GM18873 (cell line): ENCODE measurements around the gene FLOT1.

Experiments used
- ATAC-seq: cut with Tn5 transposase; IDR thresholded peaks from one replicate; pipeline ENCODE4 v1.9.1; 2021; ENCODE audit warnings: mild to moderate bottlenecking, moderate library complexity, moderate number of reproducible peaks; ENCODE audit not compliant: unreplicated experiment, low FRiP score

Gene FLOT1

DNA sequence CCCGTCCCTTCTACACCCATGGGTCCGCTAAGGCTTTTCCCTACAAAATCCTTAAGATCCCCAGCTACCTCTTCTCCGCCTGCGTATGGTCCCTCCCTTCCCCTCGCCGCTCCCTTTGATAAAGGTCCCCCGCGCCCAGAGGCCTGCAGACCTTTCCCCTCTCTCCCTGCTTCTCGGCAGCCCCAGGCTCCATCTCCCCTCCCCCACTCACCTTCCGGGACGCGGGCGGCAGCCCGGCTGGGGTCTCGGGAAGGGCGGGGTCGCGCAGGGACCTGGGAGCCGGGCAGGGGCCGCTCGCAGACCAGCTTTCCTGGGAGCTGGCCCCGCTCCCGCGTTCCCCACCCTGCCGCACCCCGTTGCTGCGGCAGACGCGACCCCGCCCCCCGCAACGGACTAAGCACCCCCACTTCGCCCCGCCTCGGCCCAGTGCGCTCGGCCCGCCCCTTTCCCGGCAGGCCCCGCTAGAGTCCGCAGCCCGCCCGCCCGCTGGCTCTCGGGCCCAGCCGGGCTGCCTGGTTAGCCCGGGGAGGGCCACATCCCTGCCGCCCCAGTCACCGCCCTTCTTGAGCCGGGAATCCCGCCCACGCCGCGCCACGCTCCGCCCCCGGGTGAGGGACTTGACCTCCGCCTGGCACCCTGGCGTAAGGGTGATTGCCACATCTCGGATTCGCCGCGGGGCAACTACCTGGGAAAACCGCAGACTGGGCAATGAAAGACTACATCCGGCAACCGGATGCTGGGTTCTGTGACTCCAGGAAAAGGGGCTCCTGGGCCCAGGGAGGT, at the start of gene FLOT1:
Gene FLOT1, minus strand, starts transcription at position 372 of the 783 bp plus-strand sequence. CDS start 498 bp downstream, outside the sequence.
- peak; percentile 50 for ATAC-seq

GRCh38 chr6:30790724-30791383, 48.4 kb upstream of the FLOT1 start:
- no peak for ATAC-seq

DNA sequence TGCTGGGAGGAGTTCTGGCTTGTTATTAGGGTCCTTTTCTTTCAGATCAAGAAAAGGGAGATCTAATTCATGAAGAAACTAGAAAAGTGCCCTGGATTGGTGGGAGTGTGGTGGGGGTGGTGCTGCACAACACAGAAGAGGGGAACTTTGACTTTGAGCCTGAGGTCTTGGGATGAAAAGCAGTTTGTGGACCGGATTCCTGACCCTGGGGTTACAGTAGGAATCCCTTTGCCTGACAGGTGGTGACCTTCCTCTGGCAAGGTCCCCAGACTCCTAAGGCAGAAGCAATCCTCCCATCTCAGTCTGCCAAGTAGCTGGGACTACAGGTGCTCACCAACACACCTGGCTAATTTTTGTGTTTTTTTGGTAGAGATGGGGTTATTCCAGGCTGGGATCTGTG, 47.1 kb upstream of the FLOT1 start:
- ATAC-seq = no peak

- no peak for ATAC-seq
These were observed 45.5 kb upstream of the FLOT1 start for GRCh38 chr6:30787954-30788353.

DNA sequence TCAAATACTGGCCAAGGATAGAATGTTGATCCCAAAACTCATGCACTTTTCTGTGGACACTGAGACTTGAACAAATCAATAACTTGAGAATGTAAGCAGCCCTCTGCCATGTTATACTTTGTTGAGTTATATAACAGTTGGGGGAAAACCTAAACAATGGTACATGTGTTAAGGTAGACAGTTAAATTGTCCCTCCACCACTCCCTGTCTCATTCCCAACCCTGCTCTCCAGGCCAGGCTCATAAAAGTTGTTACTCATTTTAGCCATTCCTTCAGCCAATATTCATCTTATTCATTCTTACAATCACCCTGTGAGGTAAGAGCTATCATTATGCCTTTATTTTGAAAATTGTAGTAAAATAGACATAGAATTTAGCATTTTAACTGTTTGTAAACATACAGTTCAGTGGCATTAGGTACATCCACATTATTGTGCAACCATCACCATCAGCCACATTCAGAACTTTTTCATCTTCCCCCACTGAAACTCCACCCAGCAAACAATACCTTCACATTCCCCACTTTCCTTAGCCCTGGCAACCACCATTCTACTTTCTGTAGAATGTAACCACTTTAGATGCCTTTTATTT, 40.0 kb upstream of the FLOT1 start:
- no peak for ATAC-seq

- ATAC-seq = no peak
These were observed 39.4 kb upstream of the FLOT1 start for GRCh38 chr6:30781743-30782424.

- no peak for ATAC-seq
These were observed 38.9 kb upstream of the FLOT1 start for GRCh38 chr6:30781395-30781742.

- ATAC-seq = no peak
These were observed 38.1 kb upstream of the FLOT1 start for GRCh38 chr6:30780642-30780920.

- no peak for ATAC-seq
These were observed 37.6 kb upstream of the FLOT1 start for GRCh38 chr6:30779850-30780641.

DNA sequence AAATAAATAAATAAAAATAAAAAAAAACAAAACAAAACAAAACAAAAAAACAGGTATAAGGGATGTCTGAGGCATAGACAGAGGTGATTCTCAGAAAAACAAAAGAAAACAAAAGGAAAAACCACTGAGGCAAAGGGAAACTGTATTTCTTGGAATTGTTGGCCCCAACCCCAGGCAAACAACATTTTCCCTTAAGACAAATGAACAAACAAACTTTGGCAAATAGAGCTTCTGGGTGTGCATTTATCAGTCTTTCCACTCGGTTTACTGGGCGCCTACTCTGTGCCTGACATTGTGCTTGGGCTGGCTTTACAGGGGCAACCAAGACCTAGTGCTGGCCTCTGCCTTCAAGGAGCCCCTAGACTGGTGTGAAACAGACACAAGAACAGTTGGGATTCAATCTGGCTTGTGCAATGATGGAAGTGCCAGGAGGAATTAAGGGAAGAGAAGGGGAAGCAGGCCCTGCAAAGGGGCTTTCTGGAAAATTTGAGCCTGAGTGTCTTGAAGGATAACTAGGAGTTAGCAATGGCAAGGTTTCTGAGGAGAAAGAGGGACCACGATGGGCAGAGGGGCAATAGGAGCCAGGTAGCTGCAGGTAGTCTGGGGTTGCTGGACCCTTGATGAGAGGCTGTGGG, 35.6 kb upstream of the FLOT1 start:
- no peak for ATAC-seq

- ATAC-seq = no peak
These were observed 34.6 kb upstream of the FLOT1 start for GRCh38 chr6:30777155-30777485.

- ATAC-seq = no peak
These were observed 34.1 kb upstream of the FLOT1 start for GRCh38 chr6:30776390-30777154.

DNA sequence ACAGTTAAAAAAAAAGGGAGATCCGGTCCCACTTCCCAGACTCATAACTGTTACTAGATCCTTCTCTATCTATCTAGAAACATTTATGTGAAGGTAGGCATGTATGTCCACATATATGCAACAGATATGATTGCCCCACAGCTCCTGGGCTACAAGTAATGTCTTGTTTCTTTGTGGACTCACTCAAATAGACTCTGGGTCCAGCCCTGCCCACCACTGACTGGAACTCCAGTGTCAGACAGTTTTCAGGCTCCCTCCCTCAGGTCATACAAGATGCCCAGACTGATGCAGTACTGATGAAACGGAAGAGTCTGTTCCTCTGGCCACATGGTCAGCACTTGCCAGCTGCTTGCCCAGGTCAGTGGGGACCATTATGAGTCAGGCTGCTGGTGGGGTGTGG, 32.6 kb upstream of the FLOT1 start:
- no peak for ATAC-seq

- ATAC-seq = no peak
These were observed 32.2 kb upstream of the FLOT1 start for GRCh38 chr6:30774701-30775100.

GRCh38 chr6:30770592-30770991, 28.1 kb upstream of the FLOT1 start:
- no peak for ATAC-seq

GRCh38 chr6:30769853-30770524, 27.5 kb upstream of the FLOT1 start:
- ATAC-seq = no peak

DNA sequence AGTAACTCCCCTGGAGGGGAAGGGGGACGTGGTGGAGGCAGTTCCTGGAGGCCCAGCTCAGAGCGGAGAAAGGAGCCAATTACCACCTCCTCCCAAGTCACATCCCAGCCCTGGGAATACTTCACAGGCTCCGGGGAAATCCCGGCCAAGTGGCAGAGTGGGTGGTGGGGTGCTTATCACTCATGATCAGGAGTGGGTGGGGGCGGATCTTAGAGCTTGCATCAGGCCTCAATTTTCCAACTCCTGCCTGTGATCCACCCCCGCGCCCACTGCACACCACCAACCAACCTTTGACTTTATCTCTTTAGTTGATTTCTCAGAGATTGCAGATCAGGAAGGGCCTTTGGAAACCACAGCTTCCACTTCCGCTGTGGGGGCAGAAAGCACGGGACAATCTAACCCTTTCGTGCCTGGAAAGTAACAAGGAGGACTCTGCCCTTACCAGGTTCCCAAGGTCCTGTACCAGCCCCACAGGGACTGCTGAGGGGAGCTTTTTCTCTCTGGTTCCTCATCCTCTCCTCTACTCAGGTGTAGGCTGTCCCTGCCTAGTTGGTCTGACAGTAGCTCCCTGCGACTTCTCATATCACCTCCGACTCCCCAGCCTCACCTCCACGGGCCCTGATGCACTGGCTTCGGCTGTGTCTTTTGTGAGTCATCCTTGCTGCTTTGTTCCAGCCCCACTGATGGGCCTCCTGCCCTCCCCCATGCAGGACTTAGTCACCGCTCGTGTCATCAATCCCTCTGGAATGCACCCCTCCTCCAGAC, 26.8 kb upstream of the FLOT1 start:
- ATAC-seq = no peak

DNA sequence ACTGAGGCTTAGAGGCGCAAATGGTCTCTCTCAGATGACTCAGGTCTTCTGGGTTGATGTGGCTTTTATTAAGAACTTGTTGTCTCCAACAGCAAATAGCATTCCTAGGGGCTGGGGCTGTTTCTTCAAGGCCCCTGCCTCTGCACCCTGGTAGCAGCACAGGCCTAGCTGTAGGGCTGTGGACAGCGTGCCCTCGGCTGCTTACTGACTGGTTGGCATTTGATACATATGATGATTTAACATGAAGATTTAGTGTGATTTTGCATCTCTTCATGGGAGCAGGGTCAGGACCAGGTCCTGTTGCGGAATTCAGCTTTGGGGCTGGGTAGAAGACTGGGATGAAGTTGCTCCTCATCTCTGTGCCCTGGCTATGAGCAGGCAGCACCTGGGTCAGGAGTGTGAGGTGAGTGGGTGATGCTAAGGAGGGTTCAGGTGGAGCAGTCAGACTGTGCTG, 26.2 kb upstream of the FLOT1 start:
- no peak for ATAC-seq
